Measurements from ENCODE around the gene BAZ2B.

- TF ChIP-seq CTCF (IDR thresholded peaks at IDR 0.05): no peak
- TF ChIP-seq POLR2AphosphoS5 (IDR thresholded peaks at IDR 0.05; ENCODE audit: low read depth, low read length): no peak
These were observed 60.5 kb downstream of the BAZ2B start for GRCh38 chr2:159555651-159556392.
